ENCODE measurements around the gene CD163L1. TPM values are rescaled to one million over a fixed set of nuclear protein-coding genes. Genes with fewer than 3 reads are reported as not detected.

Gene CD163L1
- under 1 TPM; 0.42 to 0.99 TPM for total RNA-seq
- 0.21 TPM for polyA plus RNA-seq (2013, experiment 1 of 2)
- polyA plus RNA-seq (2013, experiment 2 of 2): not detected
- long read RNA-seq, experiment 1: 0 reads
- long read RNA-seq, experiment 2: 0 reads
- long read RNA-seq, experiment 3, partial matches to known transcripts: 1 of 2 reads
- long read RNA-seq, experiment 3, other reads (novel, unspliced or antisense): 1 of 2 reads
- long read RNA-seq, experiment 4, partial matches to known transcripts: 1 of 1 reads
- long read RNA-seq, experiment 4, other reads (novel, unspliced or antisense): 0 of 1 reads

GRCh38 chr12:7444076-7444475 is at the start of gene CD163L1:
Gene CD163L1, minus strand, starts transcription at chr12:7444153. Its CDS starts 26 bp downstream, at chr12:7444127.
- DNase-seq: no peak
- Mint-ChIP-seq H3K27me3 (ENCODE audit: insufficient read depth) (peaks cover 29% of the 10 kb centered on the region), H3K36me3 (ENCODE audit: low read depth) (peaks cover 5% of the 10 kb centered on the region), H3K4me3 (no peak within 1 kb of the TSS), H3K9me3 (peaks cover 10% of the 10 kb centered on the region), H3K4me1 (no peaks in the 10 kb centered on the region), H3K27ac (no peak within 1 kb of the TSS)
- Histone ChIP-seq H3K27ac (ENCODE audit: low read depth, low read length) (no peak within 1 kb of the TSS), H3K4me3 (ENCODE audit: low read length) (no peak within 1 kb of the TSS), H3K4me1 (ENCODE audit: control insufficient read depth, insufficient read depth, low read length) (no peaks in the 10 kb centered on the region), H3K9ac (ENCODE audit: extremely low read depth, low read length, poor library complexity, severe bottlenecking) (no peak within 1 kb of the TSS), H3K27me3 (ENCODE audit: control insufficient read depth, insufficient read depth, low read length, poor library complexity, severe bottlenecking) (no peaks in the 10 kb centered on the region), H3K9me3 (ENCODE audit: control insufficient read depth, low read length) (peaks cover 8% of the 10 kb centered on the region), H3K36me3 (ENCODE audit: control insufficient read depth, insufficient read depth, low read length) (no peaks in the 10 kb centered on the region)
- no peak for TF ChIP-seq CTCF (conservative IDR thresholded peaks at IDR 0.05)
- WGBS, 2 experiments (ENCODE audit: insufficient coverage in 1 of 2, insufficient read length in 1 of 2): 84 to 86% methylated on average over 1 to 2 of the region's 2 CpGs

- WGBS, 2 experiments (ENCODE audit: insufficient coverage in 1 of 2, insufficient read length in 1 of 2): 95% methylated on average over 3 of the region's 3 CpGs; no CpG with 5 or more reads in 1 of the 2 experiments
- Mint-ChIP-seq H3K4me1 (peaks cover 7% of the 10 kb centered on the region), H3K36me3 (ENCODE audit: low read depth) (peaks cover 3% of the 10 kb centered on the region), H3K27me3 (ENCODE audit: insufficient read depth) (peaks cover 2% of the 10 kb centered on the region), H3K4me3 (no peak overlapping the region), H3K9me3 (peaks cover 9% of the 10 kb centered on the region), H3K27ac (no peak overlapping the region)
- Histone ChIP-seq H3K27ac (ENCODE audit: low read depth, low read length) (no peak overlapping the region), H3K9ac (ENCODE audit: extremely low read depth, low read length, poor library complexity, severe bottlenecking) (no peak overlapping the region), H3K27me3 (ENCODE audit: control insufficient read depth, insufficient read depth, low read length, poor library complexity, severe bottlenecking) (no peaks in the 10 kb centered on the region), H3K9me3 (ENCODE audit: control insufficient read depth, low read length) (no peaks in the 10 kb centered on the region), H3K36me3 (ENCODE audit: control insufficient read depth, insufficient read depth, low read length) (no peaks in the 10 kb centered on the region), H3K4me1 (ENCODE audit: control insufficient read depth, insufficient read depth, low read length) (no peaks in the 10 kb centered on the region), H3K4me3 (ENCODE audit: low read length) (no peak overlapping the region)
- no peak for TF ChIP-seq CTCF (conservative IDR thresholded peaks at IDR 0.05)
- DNase-seq: no peak
Measured at GRCh38 chr12:7493006-7493405, 49.1 kb upstream of the CD163L1 start.

- Histone ChIP-seq H3K36me3 (ENCODE audit: control insufficient read depth, insufficient read depth, low read length) (no peaks in the 10 kb centered on the region), H3K9ac (ENCODE audit: extremely low read depth, low read length, poor library complexity, severe bottlenecking) (no peak overlapping the region), H3K4me1 (ENCODE audit: control insufficient read depth, insufficient read depth, low read length) (no peaks in the 10 kb centered on the region), H3K27ac (ENCODE audit: low read depth, low read length) (no peak overlapping the region), H3K27me3 (ENCODE audit: control insufficient read depth, insufficient read depth, low read length, poor library complexity, severe bottlenecking) (no peaks in the 10 kb centered on the region), H3K9me3 (ENCODE audit: control insufficient read depth, low read length) (no peaks in the 10 kb centered on the region), H3K4me3 (ENCODE audit: low read length) (no peak overlapping the region)
- Mint-ChIP-seq H3K27me3 (ENCODE audit: insufficient read depth) (peaks cover 9% of the 10 kb centered on the region), H3K4me1 (no peaks in the 10 kb centered on the region), H3K27ac (no peak overlapping the region), H3K9me3 (peaks cover 3% of the 10 kb centered on the region), H3K36me3 (ENCODE audit: low read depth) (peaks cover 4% of the 10 kb centered on the region), H3K4me3 (no peak overlapping the region)
- no peak for TF ChIP-seq CTCF (conservative IDR thresholded peaks at IDR 0.05)
- DNase-seq: no peak
- 91 to 92% methylated on average over 2 to 6 of the region's 6 CpGs for whole genome bisulfite sequencing, 2 experiments (ENCODE audit: insufficient coverage in 1 of 2, insufficient read length in 1 of 2)
Measured at GRCh38 chr12:7486512-7486911, 42.6 kb upstream of the CD163L1 start.

Data from endodermal cell (in vitro differentiated cells).